GM12878 (cell line): ENCODE measurements around the gene RNU1-2. TPM values are rescaled to one million over a fixed set of nuclear protein-coding genes. Genes with fewer than 3 reads are reported as not detected.
A peak's percentile ranks its signal among the peaks of the same experiment; 100 is the strongest.
"Not testable (repeated sequence)": the region's sequence is repeated elsewhere in the genome, so short reads cannot be mapped to it uniquely, and the experiment has no call there.

Experiments
- ATAC-seq: fragments of 200-7000 bp; cut with Tn5 transposase; 3 replicates; pipeline ENCODE4 v1.9.1; 2020; ENCODE audit warnings: mild to moderate bottlenecking, moderate library complexity
- BruUV-seq: library from RNA; stranded (reverse); fragments of 400-500 nt; replicated peaks from 2 replicates; lab custom pipeline; 2021; lab: Mats Ljungman, UMichigan
- CTCF ChIA-PET: fragments of 300-600 bp; sonication (Branson Sonifier 250); formaldehyde crosslinking; extraction: SDS; loops from one replicate; lab custom pipeline; 2021; ENCODE audit warnings: inconsistent platforms; lab: Yijun Ruan, JAX
- POLR2A ChIA-PET: fragments of 350-600 bp; formaldehyde crosslinking; extraction: SDS; loops from one replicate; lab custom pipeline; 2021; ENCODE audit warnings: inconsistent platforms; lab: Charles Lee
- RAD21 ChIA-PET: fragments of 300-600 bp; sonication (Branson Sonifier 250); formaldehyde crosslinking; loops from one replicate; lab custom pipeline; 2023; ENCODE audit warnings: antibody characterized with exemption; ENCODE audit not compliant: unreplicated experiment; lab: Charles Lee
- SMC1A ChIA-PET: fragments of 300-600 bp; sonication (Branson Sonifier 250); formaldehyde crosslinking; loops from one replicate; lab custom pipeline; 2023; ENCODE audit not compliant: unreplicated experiment, uncharacterized antibody; lab: Charles Lee
- DNase-seq: peaks from one replicate; pipeline ENCODE4 v3.0.0-alpha.2; 2011; ENCODE audit warnings: low read depth, low spot score
- FAIRE-seq: peaks from 3 replicates; lab custom pipeline; 2011; peaks lifted over from hg19 to GRCh38; lab: Jason Lieb, UNC
- H2AFZ ChIP-seq: 2 replicates; pipeline ENCODE4 v1.6.0; 2011; ENCODE audit warnings: low read depth, low read length, control low read depth; ENCODE audit not compliant: control insufficient read depth
- H3K27ac ChIP-seq: 2 replicates; pipeline ENCODE4 v1.5.1; 2011; ENCODE audit warnings: control low read depth; ENCODE audit not compliant: control insufficient read depth, insufficient read depth
- H3K27me3 ChIP-seq, 2 experiments: replicated peaks in 1 of 2; 2 replicates each; pipeline versions ENCODE4 v1.6.0 to v1.6.1; 2011; ENCODE audit warnings: low read length in 1 of 2; ENCODE audit not compliant: control insufficient read depth in 2 of 2, insufficient read depth in 2 of 2
- H3K36me3 ChIP-seq, 2 experiments: 2 replicates each; pipeline ENCODE4 v1.5.1; 2011; ENCODE audit warnings: low read length in 1 of 2; ENCODE audit not compliant: control insufficient read depth in 2 of 2, insufficient read depth in 2 of 2
- H3K4me1 ChIP-seq: 2 replicates; pipeline ENCODE4 v1.6.1; 2011; ENCODE audit warnings: mild to moderate bottlenecking, low read length, moderate library complexity, mixed read lengths; ENCODE audit not compliant: control insufficient read depth, insufficient read depth
- H3K4me2 ChIP-seq: 2 replicates; pipeline ENCODE4 v1.6.0; 2011; ENCODE audit warnings: control low read depth; ENCODE audit not compliant: control insufficient read depth, insufficient read depth
- H3K4me3 ChIP-seq: fragments of 200-600 bp; sonication (generic); 2 replicates; pipeline ENCODE4 v1.5.1; 2016
- H3K79me2 ChIP-seq: 2 replicates; pipeline ENCODE4 v1.6.0; 2011; ENCODE audit warnings: low read length; ENCODE audit not compliant: control insufficient read depth, insufficient read depth
- H3K9ac ChIP-seq: 2 replicates; pipeline ENCODE4 v1.8.0; 2011; ENCODE audit warnings: low read length, control low read depth, mixed read lengths; ENCODE audit not compliant: control insufficient read depth, insufficient read depth
- H3K9me3 ChIP-seq: replicated peaks from 3 replicates; pipeline ENCODE4 v1.5.1; 2011; ENCODE audit warnings: mild to moderate bottlenecking, low read length; ENCODE audit not compliant: control insufficient read depth, insufficient read depth
- H4K20me1 ChIP-seq: 2 replicates; pipeline ENCODE4 v1.6.0; 2011; ENCODE audit not compliant: control insufficient read depth, insufficient read depth
- NR2C2 ChIP-seq: IDR thresholded peaks from 2 replicates; pipeline ENCODE4 v1.6.1; 2011; ENCODE audit warnings: borderline replicate concordance, low read depth; ENCODE audit not compliant: control insufficient read depth, insufficient read length
- ZNF622 ChIP-seq: fragments of 450-650 bp; IDR thresholded peaks from 2 replicates; pipeline ENCODE4 v1.6.1; 2017; ENCODE audit warnings: mild to moderate bottlenecking, inconsistent platforms
- ZZZ3 ChIP-seq: IDR thresholded peaks from 2 replicates; pipeline ENCODE4 v1.6.1; 2011; ENCODE audit warnings: low read depth; ENCODE audit not compliant: control insufficient read depth, insufficient read length
- WGBS: methylation state at CpG from one replicate; pipeline ENCODE4 v1.1.6; 2016; ENCODE audit warnings: low lambda C conversion rate; ENCODE audit not compliant: insufficient replicate concordance, insufficient coverage; ENCODE audit errors: missing lambda C conversion rate; 5-methylcytosine and 5-hydroxymethylcytosine counted together
- in situ Hi-C: fragments of 300-500 bp; cut with MboI; formaldehyde crosslinking; loops from 9 replicates; pipeline ENCODE4 v1.14.3; 2018; ENCODE audit warnings: mixed read lengths
- intact Hi-C: fragments of 100-400 bp; cut with micrococcal nuclease; formaldehyde crosslinking; loops from one replicate; pipeline ENCODE4 v1.14.2; 2022; ENCODE audit not compliant: unreplicated experiment
- polyA plus RNA-seq, 11 experiments: library from polyadenylated mRNA; depleted of rRNA in 4 of 11; unstranded in 6 of 11; stranded (reverse) in 5 of 11; fragments of >200 nt; fragmentation: Nextera tagmentation in 4 of 11; fragmentation: Illumina TruSeq in 1 of 11; extraction: Ambion mirVana in 4 of 11; extraction: Trizol in 1 of 11; gene quantifications; 1 replicate in 1 of 11; 2 replicates in 10 of 11; pipeline versions ENCODE4 v1.2.1 to v1.2.3, GENCODE V29; 2011 to 2016; ENCODE audit warnings: inconsistent platforms in 2 of 11, missing spikeins in 2 of 11, low read depth in 1 of 11
- total RNA-seq, 4 experiments: library from RNA; depleted of rRNA in 3 of 4; stranded (reverse); fragments of >200 nt in 3 of 4; fragmentation: Illumina TruSeq in 1 of 4; extraction: Trizol in 1 of 4; gene quantifications; 2 replicates each; pipeline versions ENCODE4 v1.2.1 to v1.2.3, GENCODE V29; 2013 to 2021

Gene RNU1-2
- total and polyA plus RNA-seq, 10 of the 15 experiments (the other 5 are each of a cell fraction or from before 2014, with no cell fraction given), result under 0.01 to 20,946 (median 4.7) TPM; not detected in 2

- TF ChIP-seq ZZZ3 (no peak), NR2C2 (no peak), ZNF622 (no peak)
- no peaks in the 10 kb centered on the region for H3K4me1 ChIP-seq
- no peaks in the 10 kb centered on the region for H4K20me1 ChIP-seq
- ChIA-PET POLR2A (no interaction called here), SMC1A (no interaction called here), CTCF (interaction anchor here (0.7 kb wide), 1 partner anchor 157 kb away, joined by 3 read pairs; no protein-coding TSS in a partner anchor), RAD21 (no interaction called here)
- no peaks in the 10 kb centered on the region for H3K36me3 ChIP-seq
- BruUV-seq, result no TSS peak
- intact Hi-C loops, result no loop called here
- H3K9ac ChIP-seq, result no peak overlapping the region; the same call in 1 of the 2 replicates
- FAIRE-seq (no peak), DNase-seq (no peak), ATAC-seq (no peak)
- H3K4me3 ChIP-seq, result peak overlapping the region; percentile 39
- H3K27ac ChIP-seq, result no peak overlapping the region
- H2AFZ ChIP-seq, result peak overlapping the region; percentile 41
- H3K4me2 ChIP-seq, result peak overlapping the region; percentile 71
- H3K9me3 ChIP-seq, result no peaks in the 10 kb centered on the region
- no peaks in the 10 kb centered on the region for H3K79me2 ChIP-seq
- peaks cover 0 to 1% of the 10 kb centered on the region in 2 experiments; a peak in 2 of 4 replicates for H3K27me3 ChIP-seq
- in situ Hi-C loops, result no loop called here
- 10% methylated on average over 61 of the region's 63 CpGs for WGBS
Observed at GRCh38 chr1:16888860-16889816, 6.6 kb upstream of the RNU1-2 start.

DNA sequence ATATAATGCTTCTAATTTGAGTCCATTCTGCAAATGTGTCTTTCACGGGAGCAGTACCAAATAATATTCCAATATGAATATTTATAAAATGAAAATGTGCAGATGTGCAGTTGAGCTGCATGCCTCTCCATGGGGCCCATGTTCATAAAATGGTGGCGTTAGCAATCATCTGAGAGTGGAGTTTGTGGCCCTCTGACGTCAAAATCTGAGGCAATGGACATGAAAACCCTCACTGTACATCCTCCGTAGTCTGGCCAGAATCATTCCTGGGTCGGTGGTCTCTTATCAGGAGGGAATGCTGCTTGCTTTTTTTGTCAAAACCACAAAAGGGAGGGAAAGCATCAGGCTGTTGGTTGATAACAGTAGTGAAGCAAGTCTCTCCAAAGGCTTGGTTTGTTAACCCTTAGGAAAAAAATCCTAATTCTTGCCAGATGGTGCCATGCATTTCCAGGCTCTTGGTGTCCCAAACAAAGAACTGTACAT, 5.2 kb upstream of the RNU1-2 start:
- H2AFZ ChIP-seq, H3K4me3 ChIP-seq, H3K27ac ChIP-seq, H3K4me2 ChIP-seq, BruUV-seq, FAIRE-seq, POLR2A ChIA-PET, ATAC-seq, H3K9me3 ChIP-seq, intact Hi-C loops, in situ Hi-C loops, RAD21 ChIA-PET, SMC1A ChIA-PET, DNase-seq, H3K27me3 ChIP-seq, H3K79me2 ChIP-seq, H3K36me3 ChIP-seq, H3K4me1 ChIP-seq, H4K20me1 ChIP-seq, CTCF ChIA-PET, H3K9ac ChIP-seq: not testable (repeated sequence)
- 23% methylated on average over 5 of the region's 5 CpGs for WGBS

GRCh38 chr1:16891057-16891456, 4.7 kb upstream of the RNU1-2 start:
- H3K4me2 ChIP-seq, FAIRE-seq, intact Hi-C loops, SMC1A ChIA-PET, in situ Hi-C loops, ATAC-seq, H3K79me2 ChIP-seq, H3K36me3 ChIP-seq, H3K4me1 ChIP-seq, H4K20me1 ChIP-seq, H3K27ac ChIP-seq, H3K4me3 ChIP-seq, H2AFZ ChIP-seq, H3K27me3 ChIP-seq, H3K9ac ChIP-seq, DNase-seq, CTCF ChIA-PET, RAD21 ChIA-PET, BruUV-seq, H3K9me3 ChIP-seq, POLR2A ChIA-PET: not testable (repeated sequence)
- WGBS, result 8% methylated on average over 4 of the region's 4 CpGs
